A204.1 (cell line): ENCODE results near the gene SLC12A4.
"Not testable (repeated sequence)": the region's sequence is repeated elsewhere in the genome, so short reads cannot be mapped to it uniquely, and the experiment has no call there.

Experiments used
- FAIRE-seq: peaks from 2 replicates; lab custom pipeline; 2012; peaks lifted over from hg19 to GRCh38; lab: Jason Lieb, UNC

SLC12A4 gene

DNA sequence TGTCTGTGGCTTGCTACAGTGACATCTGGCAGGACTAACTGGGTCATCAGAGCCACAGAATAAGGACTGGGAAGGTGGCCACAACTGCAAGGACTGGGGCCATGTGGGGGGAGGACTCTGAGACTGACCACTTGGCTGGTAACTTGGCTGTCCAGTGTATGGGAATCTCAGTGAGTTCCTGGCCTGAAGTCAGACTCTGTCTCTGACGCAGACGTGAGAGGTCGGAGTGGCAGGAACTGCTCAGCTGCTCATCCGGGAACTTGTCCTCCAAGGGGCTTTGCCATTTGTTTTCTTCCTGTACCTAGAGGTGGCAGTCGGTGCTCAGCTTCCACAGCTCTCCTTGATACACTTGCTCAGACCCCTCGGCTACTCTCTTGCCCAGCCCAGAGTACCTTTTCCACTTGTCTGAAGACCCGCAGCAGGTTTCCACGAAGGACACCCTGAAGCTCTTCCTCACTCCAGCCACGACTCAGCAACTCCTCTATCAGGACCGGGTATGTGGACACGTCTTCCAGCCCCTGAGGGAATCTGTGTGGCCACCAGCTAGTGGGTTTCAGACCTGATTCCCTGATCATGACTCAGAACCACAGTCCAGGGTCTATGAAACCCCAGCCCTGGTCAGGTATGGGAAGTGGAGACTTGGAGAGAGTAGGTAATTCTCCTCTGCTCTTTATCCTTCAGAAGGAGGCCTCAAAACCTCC, 19.2 kb upstream of the SLC12A4 start:
- no peak for FAIRE-seq

- no peak for FAIRE-seq
Observed at GRCh38 chr16:67986949-67987348, 18.5 kb upstream of the SLC12A4 start.

GRCh38 chr16:67982011-67982696, 13.7 kb upstream of the SLC12A4 start:
- FAIRE-seq, result no peak

DNA sequence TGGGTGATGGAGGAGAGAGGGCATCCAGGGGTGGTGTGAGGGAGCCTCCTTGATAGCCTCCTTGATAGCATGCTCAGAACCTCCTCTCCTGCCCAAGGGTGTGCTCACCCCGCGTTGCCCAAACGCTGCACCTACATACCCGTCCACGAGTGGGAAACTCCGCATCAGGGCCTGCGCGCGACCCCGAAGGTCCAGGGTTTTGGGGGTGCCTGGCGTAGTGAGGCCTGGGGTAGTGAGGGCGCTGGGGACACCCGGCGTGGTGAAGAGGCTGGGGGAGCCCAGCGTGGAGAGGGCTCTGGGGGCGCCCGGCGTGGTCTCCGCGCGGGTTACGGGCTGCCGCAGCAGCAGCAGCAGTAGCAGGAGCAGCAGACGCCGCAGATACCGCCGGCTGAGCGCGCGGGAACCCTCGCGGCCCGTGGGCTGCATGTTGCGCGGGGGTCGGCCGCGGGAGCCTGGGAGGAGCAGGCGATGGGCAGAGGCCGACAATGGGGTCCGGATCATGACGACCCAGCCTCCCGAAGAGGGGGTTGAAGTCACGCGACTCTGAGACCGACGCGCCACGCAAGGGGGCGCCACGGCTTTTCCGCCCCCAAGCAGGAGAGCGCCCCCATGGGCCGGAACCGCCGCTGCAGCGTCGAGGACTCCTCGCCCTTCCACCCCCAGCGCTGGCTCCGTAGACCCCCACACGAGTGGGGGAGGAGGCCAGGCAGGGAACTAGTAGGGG, 11.7 kb upstream of the SLC12A4 start, which contains the start of gene DPEP3:
Gene DPEP3, minus strand, starts transcription at position 545 of the 724 bp plus-strand sequence. Its CDS starts 119 bp downstream, at position 426.
- no peak for FAIRE-seq

GRCh38 chr16:67977469-67978227, 9.2 kb upstream of the SLC12A4 start:
- no peak for FAIRE-seq

DNA sequence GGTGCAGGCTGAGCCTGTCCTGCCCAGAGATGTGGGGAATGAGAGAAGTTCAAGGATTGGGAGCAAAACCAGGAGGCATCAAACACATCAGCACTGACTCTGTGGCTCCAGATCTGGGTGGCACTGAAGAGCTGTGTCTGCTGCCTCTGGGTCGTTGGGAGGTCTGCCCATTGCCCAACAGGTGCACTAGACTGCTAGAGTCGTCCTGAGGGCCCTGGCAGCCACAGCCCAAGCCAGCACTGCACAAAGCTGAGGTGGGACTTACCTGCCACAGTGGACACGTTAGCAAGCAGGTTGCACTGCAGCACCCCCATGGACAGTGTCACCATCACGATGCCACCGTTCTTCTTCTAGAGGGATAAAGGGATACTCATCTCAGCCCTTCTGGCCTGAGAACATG, 8.6 kb upstream of the SLC12A4 start:
- no peak for FAIRE-seq

GRCh38 chr16:67976205-67976604, 7.8 kb upstream of the SLC12A4 start:
- no peak for FAIRE-seq

- FAIRE-seq, result no peak
Observed at GRCh38 chr16:67975321-67976105, 7.1 kb upstream of the SLC12A4 start.

DNA sequence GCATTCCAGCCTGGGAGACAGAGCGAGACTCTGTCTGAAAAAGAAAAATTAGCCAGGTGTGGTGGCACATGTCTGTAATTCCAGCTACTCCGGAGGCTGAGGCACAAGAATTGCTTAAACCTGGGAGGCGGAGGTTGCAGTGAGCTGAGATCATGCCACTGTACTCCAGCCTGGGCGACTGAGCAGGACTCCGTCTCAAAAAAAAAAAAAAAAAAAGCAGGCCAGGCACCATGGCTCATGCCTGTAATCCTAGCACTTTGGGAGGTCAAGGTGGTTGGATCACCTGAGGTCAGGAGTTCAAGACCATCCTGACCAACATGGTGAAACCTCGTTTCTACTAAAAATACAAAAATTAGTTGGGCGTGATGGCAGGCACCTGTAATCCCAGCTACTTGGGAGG, 3.8 kb upstream of the SLC12A4 start:
- not testable (repeated sequence) for FAIRE-seq

DNA sequence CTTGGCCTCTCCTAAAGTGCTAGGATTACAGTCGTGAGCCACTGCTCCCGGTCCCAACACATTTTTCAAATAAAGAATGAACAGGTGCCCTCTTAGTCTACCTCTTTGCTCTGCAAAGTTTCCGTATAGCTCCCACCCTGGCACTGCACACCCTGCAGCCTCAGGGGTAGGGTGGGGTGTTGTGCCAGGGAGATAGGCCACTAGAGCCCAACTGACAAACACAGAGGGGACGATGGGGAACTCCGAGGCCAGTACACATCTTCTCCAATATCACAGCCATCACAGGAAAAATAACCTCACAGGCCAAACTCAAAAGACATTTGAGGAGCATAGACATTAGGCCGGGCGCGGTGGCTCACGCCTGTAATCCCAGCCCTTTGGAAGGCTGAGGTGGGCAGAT, 2.7 kb upstream of the SLC12A4 start:
- no peak for FAIRE-seq

DNA sequence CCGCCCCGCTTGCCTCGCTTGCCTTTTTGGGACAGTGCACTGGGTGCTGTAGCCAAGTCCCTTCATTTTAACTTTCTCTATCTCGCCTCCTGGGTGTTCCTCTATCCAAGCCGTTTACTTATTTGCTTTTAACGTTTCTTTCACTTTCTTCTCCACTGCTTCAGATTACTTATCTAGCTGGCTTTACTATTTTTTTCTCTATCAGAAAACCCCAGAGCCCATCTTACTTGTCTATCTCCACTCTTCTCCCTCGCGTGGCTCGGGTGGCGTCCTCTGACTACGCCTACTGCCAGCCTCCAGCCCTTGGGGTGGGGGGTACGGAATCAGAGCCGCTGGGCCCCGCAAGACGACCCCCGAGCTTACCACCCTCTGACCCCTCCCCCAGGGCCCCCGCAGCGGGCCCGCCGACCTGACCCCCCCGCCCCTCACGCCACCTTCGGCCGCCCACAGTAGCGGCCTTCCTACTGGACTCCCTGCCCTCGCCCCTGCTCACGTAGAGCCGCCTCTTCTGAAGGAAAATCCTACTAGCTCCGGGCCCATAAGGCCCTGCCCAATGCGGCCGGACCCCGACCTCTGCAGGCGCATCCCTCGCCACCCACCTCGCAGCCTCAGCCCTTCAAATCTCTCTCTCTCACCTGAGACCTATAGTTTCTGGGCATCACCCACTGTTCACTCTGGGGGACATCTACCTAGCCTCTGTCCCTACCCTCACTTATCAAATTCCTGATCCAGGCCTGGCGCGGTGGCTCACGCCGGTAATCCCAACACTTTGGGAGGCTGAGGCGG, 1.0 kb upstream of the SLC12A4 start:
- FAIRE-seq, result no peak

GRCh38 chr16:67967958-67968399, 458 bp downstream of the SLC12A4 start:
- FAIRE-seq, result no peak

DNA sequence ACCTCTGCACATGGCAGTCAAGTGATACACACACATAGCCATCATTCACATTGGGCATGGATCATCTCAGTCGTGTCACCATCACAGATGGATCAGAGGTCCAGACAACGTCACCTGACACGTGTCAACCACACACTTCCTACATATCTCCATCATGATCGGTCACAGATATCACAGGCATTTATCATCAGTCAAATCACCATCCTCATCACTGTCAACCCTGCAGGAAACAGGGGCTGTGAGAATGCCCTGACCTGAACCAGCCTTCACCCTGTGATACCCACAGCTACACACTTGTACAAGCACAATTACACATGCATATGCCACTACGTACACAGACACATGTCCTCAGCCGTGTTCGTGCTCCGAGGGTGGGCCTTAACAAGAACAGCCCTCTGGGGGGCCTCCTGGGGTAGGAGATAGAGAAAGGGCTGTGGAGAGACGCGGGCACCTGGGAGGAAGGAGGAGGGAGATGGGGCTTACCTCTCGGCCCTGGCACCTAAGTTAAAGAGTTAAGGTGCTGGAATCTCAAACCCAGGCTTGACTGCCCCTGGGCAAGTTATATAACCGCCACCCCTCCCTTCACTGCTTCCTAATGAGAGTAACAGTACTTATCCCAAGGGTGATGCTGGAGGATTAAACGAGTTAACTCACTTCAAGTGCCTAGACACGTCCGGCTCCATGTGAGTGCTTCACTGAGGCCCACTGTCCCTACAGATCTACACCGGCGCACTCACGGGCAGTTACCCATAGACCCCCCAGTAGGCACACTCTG, 1.1 kb downstream of the SLC12A4 start:
- no peak for FAIRE-seq

DNA sequence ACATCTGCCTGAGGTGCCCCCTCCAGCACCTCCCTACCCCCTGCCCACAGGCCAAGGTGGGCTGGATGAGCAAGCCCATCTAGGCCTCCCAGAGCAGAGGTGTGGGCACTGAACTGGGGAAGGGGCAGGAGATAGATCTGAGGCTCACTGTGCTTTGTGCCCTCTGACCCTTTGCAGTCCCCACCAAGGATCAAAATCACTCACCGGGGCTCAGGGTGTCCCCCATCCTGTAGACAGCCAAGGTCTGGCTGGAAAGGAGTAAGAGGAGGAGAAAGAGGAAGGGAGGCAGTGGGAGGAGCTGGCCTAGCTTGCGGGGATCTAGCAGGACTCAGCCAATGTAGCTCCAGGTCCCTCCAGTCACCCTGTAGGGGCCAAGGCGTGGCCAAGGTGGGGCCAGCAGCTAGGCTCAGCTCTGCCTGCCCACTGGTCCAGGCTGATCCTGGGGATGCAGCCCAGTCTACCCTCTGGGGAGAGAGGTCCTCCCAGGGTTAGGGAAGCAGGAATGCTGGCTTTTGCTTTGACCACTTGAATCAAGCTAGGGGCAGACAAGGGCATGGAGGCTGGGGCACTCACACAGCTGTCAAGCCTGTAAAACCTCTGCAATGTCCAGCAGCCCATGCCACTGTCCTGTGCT, 1.8 kb downstream of the SLC12A4 start:
- FAIRE-seq, result no peak

GRCh38 chr16:67965668-67966548, 2.5 kb downstream of the SLC12A4 start:
- FAIRE-seq, result no peak

DNA sequence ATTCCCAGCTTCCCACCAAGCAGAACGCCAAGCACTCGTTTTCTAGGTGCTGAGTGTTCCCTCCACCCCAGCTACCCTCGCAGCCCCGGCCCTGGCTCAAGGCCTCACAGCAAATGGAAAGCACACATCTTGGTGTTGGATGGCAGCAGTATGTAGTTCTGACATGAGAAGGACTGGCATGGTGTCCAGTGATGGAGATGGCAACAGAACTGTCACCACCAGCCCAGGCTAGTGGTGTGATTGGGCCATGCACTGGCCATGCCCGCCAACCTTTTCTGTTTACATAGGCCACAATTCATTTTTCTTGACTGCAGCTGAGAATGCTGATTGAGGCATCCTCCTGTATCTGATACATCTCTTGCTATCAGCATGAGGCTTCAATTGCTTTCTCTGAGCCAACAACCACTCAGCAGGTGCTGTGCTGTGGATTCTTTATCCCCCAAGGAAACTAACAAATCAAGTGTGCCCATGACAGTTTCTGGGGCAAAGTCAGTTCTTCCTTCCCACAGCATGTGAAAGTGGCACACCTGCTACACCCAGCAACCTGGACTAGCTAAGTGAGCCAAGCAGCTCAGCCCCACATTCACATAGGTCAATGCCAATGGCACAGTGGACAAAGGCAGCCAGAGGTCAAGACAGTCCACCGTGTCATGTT, 3.8 kb downstream of the SLC12A4 start:
- FAIRE-seq, result no peak

- FAIRE-seq, result no peak
Observed at GRCh38 chr16:67963662-67964321, 4.6 kb downstream of the SLC12A4 start.
